Esophagus (tissue), 2 donors: Measurements from ENCODE around the gene LRRC3. TPM values are rescaled to one million over a fixed set of nuclear protein-coding genes. Genes with fewer than 3 reads are reported as not detected.

Experiments
- H3K27ac ChIP-seq, 2 donors: one replicate each; pipeline ENCODE4 v1.5.1; 2013; ENCODE audit warnings: low read depth in 2 of 2, mild to moderate bottlenecking in 2 of 2, inconsistent platforms in 1 of 2, low read length in 1 of 2, moderate library complexity in 1 of 2
- H3K27me3 ChIP-seq, 2 donors: one replicate each; pipeline ENCODE4 v1.6.1; 2013; ENCODE audit warnings: low read length in 2 of 2, control low read depth in 1 of 2, mild to moderate bottlenecking in 1 of 2; ENCODE audit not compliant: insufficient read depth in 2 of 2, control insufficient read depth in 1 of 2
- H3K36me3 ChIP-seq, 2 donors: one replicate each; pipeline ENCODE4 v1.6.1; 2013; ENCODE audit warnings: low read length in 1 of 2; ENCODE audit not compliant: control insufficient read depth in 2 of 2, insufficient read depth in 2 of 2
- H3K4me1 ChIP-seq, 2 donors: one replicate each; pipeline ENCODE4 v1.6.1; 2013; ENCODE audit warnings: low read length in 1 of 2; ENCODE audit not compliant: control insufficient read depth in 2 of 2, insufficient read depth in 2 of 2
- H3K4me3 ChIP-seq, 2 donors: one replicate each; pipeline ENCODE4 v1.5.1; 2013; ENCODE audit warnings: low read length in 2 of 2, mild to moderate bottlenecking in 2 of 2, low read depth in 1 of 2, moderate library complexity in 1 of 2
- H3K9me3 ChIP-seq, 2 donors: one replicate each; pipeline ENCODE4 v1.6.1; 2013; ENCODE audit warnings: mild to moderate bottlenecking in 2 of 2, low read depth in 1 of 2, low read length in 1 of 2, moderate library complexity in 1 of 2; ENCODE audit not compliant: control insufficient read depth in 2 of 2, insufficient read depth in 1 of 2
- WGBS, 2 donors: extraction: QIAGEN DNeasy Blood & Tissue Kit; methylation state at CpG; one replicate each; pipeline ENCODE4 v1.1.7; 2013; 5-methylcytosine and 5-hydroxymethylcytosine counted together
- polyA plus RNA-seq, 2 donors: library from polyadenylated mRNA; stranded (reverse); fragments of 200-250 nt; gene quantifications; one replicate each; pipeline ENCODE4 v1.2.3, GENCODE V29; 2013
- donor health status: healthy with polysubstance abuse.
- donor health status: Bipolar disorder and iron deficiency.

The LRRC3 gene
- polyA plus RNA-seq, 2 donors = 0.63 to 0.93 TPM

DNA sequence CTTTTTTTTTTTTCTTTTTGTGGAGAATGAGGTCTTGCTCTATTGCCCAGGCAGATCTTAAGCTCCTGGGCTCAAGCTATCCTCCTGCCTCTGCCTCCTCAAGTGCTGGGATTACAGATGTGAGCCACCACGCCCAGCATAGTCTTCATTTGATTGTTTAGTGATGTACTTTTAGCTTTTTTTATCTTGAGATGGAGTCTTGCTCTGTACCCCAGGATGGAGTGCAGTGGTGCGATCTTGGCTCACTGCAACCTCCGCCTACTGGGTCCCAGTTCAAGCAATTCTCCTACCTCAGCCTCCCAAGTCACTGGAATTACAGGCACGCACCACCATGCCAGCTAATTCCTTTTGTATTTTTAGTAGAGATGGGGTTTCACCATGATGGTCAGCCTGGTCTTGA, 24.0 kb upstream of the LRRC3 start:
- H3K4me1 ChIP-seq = peaks cover 0 to 2% of the 10 kb centered on the region in 2 donors
- no peak overlapping the region for H3K4me3 ChIP-seq
- WGBS, 2 donors = 87 to 90% methylated on average over 4 of the region's 4 CpGs
- H3K9me3 ChIP-seq = peaks cover 0 to 8% of the 10 kb centered on the region in 2 donors
- no peaks in the 10 kb centered on the region for H3K36me3 ChIP-seq
- H3K27me3 ChIP-seq = no peaks in the 10 kb centered on the region
- no peak overlapping the region for H3K27ac ChIP-seq

DNA sequence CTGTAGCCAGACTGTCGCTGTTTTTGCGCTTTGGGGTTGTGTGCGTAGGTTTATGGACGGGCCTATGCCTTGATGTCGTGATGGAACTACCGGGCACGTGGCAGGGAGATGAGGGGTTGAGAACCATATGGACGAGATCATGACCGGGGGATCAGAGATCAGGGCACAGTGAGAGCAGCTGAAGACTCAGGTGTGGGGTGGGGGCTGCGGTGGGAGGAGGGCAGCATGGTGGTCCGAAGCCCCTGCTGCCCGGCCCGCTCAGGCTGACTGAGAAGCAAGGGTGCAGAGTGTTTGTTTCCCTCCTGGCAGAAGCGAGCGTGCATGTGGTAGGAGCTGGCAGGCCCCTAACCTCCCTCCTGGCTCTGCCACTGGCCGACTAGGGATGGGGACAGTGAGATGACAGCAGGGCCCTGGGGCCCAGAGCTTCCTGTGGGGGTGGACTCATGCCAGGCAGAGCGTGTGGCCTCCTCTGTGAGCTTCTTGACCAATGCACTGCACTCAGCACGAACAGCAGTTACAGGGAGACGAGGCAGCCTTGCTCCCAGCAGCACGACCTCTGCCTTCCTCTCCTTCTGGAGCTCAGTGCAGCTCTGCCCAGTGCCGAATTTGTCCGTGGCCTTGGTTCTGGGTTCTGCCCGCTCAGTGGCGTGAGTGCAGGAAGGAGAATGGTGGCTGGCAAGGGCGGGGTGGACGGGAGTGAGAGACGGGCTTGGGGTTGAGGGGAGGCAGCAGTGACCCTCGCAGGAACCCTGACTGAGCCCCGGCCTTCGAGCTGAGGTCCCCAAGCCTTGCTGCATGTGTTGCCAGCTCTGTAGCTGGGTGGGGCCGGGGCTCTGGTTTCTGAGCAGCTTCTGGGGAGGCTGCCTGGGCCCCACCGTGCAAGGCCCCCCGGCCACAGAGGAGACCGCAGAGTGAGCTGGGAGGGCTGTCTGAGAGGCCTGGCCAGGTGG, 22.2 kb upstream of the LRRC3 start:
- peaks cover 0 to 8% of the 10 kb centered on the region in 2 donors for H3K9me3 ChIP-seq
- no peaks in the 10 kb centered on the region for H3K27me3 ChIP-seq
- H3K4me3 ChIP-seq = no peak overlapping the region
- 88 to 89% methylated on average over 30 to 34 of the region's 34 CpGs for WGBS, 2 donors
- H3K36me3 ChIP-seq = no peaks in the 10 kb centered on the region
- no peak overlapping the region for H3K27ac ChIP-seq
- peaks cover 0 to 2% of the 10 kb centered on the region in 2 donors for H3K4me1 ChIP-seq

DNA sequence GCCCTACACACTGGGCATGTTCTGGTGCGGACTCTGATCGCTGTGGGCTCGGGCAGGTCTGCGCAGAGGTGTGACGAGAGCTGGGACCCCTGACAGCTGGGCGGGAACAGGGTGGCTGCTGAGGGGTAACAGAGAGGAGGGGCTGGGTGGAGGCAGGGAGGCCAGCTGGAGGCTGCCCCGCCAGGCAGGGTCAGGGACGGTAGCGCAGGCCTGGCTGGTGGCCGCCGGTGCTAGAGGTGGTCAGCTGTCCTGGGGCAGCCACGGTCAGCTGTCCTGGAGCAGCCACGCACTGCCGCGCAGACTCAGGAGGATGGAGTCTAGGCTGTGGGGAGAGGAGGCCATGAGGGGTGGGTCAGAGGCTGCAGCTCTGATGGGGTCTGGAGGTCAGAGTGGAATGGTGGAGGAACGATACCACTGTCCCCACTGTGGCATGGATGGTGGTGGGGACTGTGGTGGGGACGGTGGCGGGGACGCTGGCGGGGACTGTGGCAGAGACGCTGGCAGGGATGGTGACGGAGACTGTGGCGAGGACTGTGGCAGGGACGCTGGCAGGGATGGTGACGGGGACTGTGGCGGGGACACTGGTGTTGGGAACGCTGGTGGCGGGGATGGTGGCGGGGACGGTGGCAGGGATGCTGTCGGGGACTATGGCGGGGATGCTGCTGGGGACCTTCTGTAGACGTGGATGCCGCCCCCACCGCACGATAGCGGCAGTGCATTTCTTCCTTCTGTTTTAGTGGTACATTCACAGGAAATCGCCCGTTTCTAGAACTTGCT, 21.3 kb upstream of the LRRC3 start:
- no peaks in the 10 kb centered on the region for H3K36me3 ChIP-seq
- H3K9me3 ChIP-seq = peaks cover 0 to 5% of the 10 kb centered on the region in 2 donors
- H3K4me1 ChIP-seq = peaks cover 0 to 5% of the 10 kb centered on the region in 2 donors
- WGBS, 2 donors = 91 to 93% methylated on average over 35 to 39 of the region's 39 CpGs
- no peak overlapping the region for H3K27ac ChIP-seq
- H3K4me3 ChIP-seq = no peak overlapping the region
- no peaks in the 10 kb centered on the region for H3K27me3 ChIP-seq

DNA sequence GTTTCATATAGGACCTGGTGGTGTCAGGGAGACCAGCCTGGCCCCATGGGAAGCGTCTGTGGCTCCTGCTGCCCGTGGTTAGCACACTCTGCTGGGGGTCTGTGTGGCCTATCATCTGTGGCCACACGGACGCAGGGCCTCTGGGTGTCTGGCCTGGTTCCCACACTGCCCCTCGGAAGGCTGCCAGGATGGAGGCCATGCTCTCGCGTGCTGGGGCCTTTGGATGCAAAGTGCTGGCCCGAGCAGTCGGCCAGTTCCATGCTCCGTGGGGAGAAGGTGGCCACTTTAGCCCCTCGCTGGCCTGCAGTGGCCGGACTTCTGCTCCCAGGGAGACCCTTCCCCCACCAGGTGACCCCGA, 20.8 kb upstream of the LRRC3 start:
- 81% methylated on average over 13 of the region's 13 CpGs for WGBS, 2 donors
- Histone ChIP-seq H3K27ac (no peak overlapping the region), H3K4me3 (no peak overlapping the region), H3K27me3 (no peaks in the 10 kb centered on the region), H3K4me1 (peaks cover 0 to 5% of the 10 kb centered on the region in 2 donors), H3K9me3 (peaks cover 0 to 5% of the 10 kb centered on the region in 2 donors), H3K36me3 (no peaks in the 10 kb centered on the region)

DNA sequence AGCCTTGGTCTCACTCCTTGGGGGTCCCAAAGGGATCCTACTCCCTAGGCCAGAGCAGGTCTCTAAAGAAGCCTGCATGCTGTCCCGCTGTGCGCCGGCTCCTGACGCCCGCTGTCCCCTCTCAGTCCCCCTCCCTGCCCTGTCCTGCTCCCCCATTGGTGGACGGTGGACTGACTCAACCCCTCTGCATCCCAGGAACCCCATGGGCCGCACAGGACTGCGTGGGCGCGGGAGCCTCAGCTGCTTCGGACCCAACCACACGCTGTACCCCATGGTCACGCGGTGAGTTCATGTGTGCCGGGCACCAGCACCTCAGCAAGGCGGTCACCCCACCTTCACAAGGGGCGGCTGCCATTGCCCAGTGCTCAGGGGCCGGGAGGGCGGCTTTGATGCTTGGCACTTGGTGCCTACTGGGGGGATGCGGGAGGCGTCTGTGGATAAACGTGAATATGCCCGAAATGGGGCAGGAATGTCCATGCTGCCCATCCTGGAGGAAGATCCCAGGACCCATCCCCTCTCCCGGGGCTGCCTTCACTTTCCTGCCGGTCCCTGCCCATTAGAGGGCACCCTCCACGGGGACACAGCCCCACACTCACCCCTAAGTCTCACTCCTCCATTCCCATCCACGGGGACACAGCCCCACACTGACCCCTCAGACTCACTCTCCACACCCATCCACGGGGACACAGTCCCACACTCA, 20.2 kb upstream of the LRRC3 start:
- 88 to 89% methylated on average over 28 of the region's 28 CpGs for WGBS, 2 donors
- Histone ChIP-seq H3K27me3 (no peaks in the 10 kb centered on the region), H3K4me1 (peaks cover 0 to 5% of the 10 kb centered on the region in 2 donors), H3K27ac (no peak overlapping the region), H3K4me3 (no peak overlapping the region), H3K9me3 (peaks cover 0 to 5% of the 10 kb centered on the region in 2 donors), H3K36me3 (no peaks in the 10 kb centered on the region)

DNA sequence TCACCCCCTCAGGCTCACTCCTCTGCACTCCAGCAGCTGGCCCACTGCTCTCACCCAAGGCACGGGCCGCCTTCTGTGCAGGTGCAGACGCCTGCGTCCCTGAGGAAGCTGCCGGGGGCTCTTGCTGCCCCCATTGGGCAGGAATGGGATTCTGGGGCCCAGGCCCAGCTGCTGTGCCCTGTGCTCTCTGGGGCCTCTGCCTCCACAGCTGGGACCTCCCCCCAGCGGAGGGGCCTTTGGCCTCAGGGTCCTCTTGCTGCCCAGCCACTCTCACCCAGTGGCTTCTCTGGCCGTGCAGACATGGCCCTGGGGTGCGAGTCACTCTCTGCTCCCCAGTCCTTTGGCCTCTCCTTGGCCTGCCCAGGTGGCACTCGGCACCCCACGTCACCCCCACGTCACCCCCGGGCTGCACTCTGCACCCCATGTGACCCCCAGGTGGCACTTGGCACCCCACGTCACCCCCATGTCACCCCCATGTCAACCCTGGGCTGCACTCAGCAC, 19.1 kb upstream of the LRRC3 start:
- Histone ChIP-seq H3K4me1 (peaks cover 0 to 5% of the 10 kb centered on the region in 2 donors), H3K4me3 (no peak overlapping the region), H3K27ac (no peak overlapping the region), H3K36me3 (no peaks in the 10 kb centered on the region), H3K9me3 (peaks cover 0 to 4% of the 10 kb centered on the region in 2 donors), H3K27me3 (no peaks in the 10 kb centered on the region)
- 87 to 89% methylated on average over 13 of the region's 13 CpGs for WGBS, 2 donors

DNA sequence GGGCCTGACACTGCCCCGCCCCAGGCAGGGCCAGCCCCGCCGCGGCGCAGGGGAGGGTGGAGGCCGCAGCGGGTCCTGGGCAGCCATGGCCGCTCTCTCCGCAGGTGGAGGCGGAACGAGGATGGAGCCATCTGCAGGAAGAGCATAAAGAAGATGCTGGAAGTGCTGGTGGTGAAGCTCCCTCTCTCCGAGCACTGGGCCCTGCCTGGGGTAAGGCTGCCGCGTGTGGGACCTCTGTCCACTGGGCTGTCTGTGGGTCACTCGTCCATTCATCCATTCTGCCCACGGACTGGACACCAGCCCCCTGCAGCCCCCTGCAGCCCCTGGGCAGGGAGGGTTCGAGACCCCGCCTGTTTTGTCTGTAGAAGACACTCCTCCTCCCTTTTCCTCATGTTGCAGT, 18.4 kb upstream of the LRRC3 start:
- no peaks in the 10 kb centered on the region for H3K36me3 ChIP-seq
- H3K9me3 ChIP-seq = no peaks in the 10 kb centered on the region
- H3K4me1 ChIP-seq = peaks cover 0 to 5% of the 10 kb centered on the region in 2 donors
- no peak overlapping the region for H3K27ac ChIP-seq
- H3K27me3 ChIP-seq = no peaks in the 10 kb centered on the region
- no peak overlapping the region for H3K4me3 ChIP-seq
- WGBS, 2 donors = 85 to 90% methylated on average over 18 of the region's 18 CpGs

DNA sequence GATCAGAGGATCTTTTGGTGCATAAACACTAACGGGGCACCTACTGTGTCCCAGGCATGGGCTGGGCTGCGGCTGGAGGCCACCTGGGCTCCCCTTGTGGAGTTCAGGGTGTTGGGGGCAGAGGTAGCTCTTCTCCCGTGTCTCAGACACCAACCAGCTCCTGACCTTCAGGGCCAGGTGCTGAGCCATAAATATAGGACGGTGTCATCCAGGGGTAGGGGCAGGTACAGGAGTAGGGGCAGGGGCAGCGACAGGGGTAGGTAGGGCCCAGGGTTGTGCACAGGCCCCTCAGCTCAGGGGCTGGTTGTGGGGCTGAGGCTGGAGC, 18.0 kb upstream of the LRRC3 start:
- Histone ChIP-seq H3K4me1 (peaks cover 0 to 5% of the 10 kb centered on the region in 2 donors), H3K27me3 (no peaks in the 10 kb centered on the region), H3K9me3 (no peaks in the 10 kb centered on the region), H3K36me3 (no peaks in the 10 kb centered on the region), H3K27ac (no peak overlapping the region), H3K4me3 (no peak overlapping the region)
- WGBS, 2 donors = 86 to 87% methylated on average over 5 of the region's 5 CpGs

DNA sequence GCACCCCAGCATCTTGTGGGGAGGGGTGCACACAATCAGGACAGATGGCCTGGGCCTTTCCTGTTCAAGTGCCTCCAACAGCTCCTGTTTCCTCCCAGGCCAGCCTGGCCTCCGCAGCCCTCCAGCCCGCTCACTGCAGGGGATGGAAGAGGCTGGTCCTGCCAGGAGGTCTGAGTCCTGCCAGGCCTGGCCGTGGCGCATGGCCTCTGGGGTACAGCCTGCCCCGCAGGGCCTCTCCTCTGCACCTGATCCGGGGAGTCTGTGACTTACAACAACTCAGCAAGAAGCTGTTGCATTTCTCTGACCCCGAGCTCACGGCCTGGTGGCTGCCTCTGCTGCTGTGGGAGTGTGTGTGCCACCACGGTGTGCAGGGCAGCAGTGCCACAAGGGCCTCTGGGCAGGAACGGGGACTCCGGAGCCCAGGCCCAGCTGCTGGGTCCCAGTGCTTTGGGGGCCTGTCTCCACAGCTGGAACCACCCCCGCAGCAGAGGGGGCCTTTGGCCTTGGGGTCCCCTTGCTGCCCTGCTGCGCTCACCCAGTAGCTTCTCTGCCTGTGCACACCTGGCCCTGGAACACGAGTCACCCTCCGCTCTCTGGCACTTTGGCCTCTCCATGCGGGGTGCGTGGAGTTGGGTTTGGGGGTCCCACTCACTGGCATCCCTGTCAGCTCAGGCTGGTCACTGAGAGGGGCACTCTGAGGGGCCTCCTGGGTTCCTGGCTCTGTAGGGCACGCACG, 17.4 kb upstream of the LRRC3 start:
- Histone ChIP-seq H3K9me3 (no peaks in the 10 kb centered on the region), H3K36me3 (no peaks in the 10 kb centered on the region), H3K27me3 (no peaks in the 10 kb centered on the region), H3K27ac (no peak overlapping the region), H3K4me3 (no peak overlapping the region), H3K4me1 (peaks cover 0 to 5% of the 10 kb centered on the region in 2 donors)
- 86 to 87% methylated on average over 19 of the region's 19 CpGs for WGBS, 2 donors
